PFSK-1 (cell line): ENCODE results near the gene PEG3.

Experiments
- POLR2AphosphoS5 ChIP-seq: IDR thresholded peaks from 2 replicates; pipeline ENCODE4 v1.6.1; 2012; ENCODE audit warnings: low read depth, mild to moderate bottlenecking, control low read depth, low read length, moderate library complexity
- SIN3A ChIP-seq: IDR thresholded peaks from 2 replicates; pipeline ENCODE4 v1.6.1; 2012; ENCODE audit warnings: mild to moderate bottlenecking, low read length, moderate library complexity, borderline replicate concordance; ENCODE audit not compliant: insufficient read depth
- TAF1 ChIP-seq: IDR thresholded peaks from 2 replicates; pipeline ENCODE4 v1.6.1; 2012; ENCODE audit warnings: low read length, control low read depth, borderline replicate concordance; ENCODE audit not compliant: insufficient read depth
- TF ChIP-seq, protein P1 (sequence below), 2 experiments: IDR thresholded peaks; 2 replicates each; pipeline versions ENCODE4 v1.6.1 to v1.8.0; 2011 to 2012; ENCODE audit warnings: low read depth in 2 of 2, low read length in 2 of 2, control low read depth in 1 of 2, inconsistent platforms in 1 of 2, mild to moderate bottlenecking in 1 of 2, moderate library complexity in 1 of 2; ENCODE audit not compliant: insufficient read depth in 1 of 2

DNA sequence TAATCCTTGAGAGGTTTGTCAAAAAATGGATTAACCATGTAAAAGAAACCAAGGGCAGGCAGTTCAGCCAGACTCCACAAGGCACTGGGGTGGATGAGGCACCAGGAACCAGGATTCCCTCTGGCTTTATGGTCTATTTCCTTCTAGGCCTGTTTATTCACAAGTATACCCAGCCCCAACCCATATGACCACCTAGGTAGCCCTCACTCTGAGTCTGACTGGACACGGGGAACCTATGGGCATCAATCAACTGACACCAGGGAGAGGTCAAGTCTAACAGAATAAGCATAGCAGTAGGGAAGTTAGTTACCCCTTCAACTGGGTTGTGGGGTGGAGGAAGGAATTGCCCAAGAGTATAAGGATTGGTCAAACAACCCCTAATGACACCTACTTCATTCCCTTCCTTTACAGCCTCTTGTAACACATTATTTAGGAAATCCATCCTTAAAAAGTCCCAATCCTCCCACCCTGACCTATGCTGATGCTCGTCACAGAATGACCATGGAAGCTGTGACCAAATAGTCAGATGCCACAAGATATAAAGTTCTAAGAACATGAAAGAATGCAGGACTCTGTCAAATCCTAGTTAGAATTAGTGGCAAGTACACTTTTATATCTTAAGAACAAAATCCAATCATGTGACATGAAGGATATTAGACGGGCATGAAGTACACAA, 31.7 kb downstream of the PEG3 start:
- no peak for TF ChIP-seq POLR2AphosphoS5
- TF ChIP-seq, protein P1, sequence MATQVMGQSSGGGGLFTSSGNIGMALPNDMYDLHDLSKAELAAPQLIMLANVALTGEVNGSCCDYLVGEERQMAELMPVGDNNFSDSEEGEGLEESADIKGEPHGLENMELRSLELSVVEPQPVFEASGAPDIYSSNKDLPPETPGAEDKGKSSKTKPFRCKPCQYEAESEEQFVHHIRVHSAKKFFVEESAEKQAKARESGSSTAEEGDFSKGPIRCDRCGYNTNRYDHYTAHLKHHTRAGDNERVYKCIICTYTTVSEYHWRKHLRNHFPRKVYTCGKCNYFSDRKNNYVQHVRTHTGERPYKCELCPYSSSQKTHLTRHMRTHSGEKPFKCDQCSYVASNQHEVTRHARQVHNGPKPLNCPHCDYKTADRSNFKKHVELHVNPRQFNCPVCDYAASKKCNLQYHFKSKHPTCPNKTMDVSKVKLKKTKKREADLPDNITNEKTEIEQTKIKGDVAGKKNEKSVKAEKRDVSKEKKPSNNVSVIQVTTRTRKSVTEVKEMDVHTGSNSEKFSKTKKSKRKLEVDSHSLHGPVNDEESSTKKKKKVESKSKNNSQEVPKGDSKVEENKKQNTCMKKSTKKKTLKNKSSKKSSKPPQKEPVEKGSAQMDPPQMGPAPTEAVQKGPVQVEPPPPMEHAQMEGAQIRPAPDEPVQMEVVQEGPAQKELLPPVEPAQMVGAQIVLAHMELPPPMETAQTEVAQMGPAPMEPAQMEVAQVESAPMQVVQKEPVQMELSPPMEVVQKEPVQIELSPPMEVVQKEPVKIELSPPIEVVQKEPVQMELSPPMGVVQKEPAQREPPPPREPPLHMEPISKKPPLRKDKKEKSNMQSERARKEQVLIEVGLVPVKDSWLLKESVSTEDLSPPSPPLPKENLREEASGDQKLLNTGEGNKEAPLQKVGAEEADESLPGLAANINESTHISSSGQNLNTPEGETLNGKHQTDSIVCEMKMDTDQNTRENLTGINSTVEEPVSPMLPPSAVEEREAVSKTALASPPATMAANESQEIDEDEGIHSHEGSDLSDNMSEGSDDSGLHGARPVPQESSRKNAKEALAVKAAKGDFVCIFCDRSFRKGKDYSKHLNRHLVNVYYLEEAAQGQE (IDR thresholded peaks at IDR 0.05; ENCODE audit: insufficient read depth in 1 of 2, low read depth in 2 of 2, low read length in 2 of 2) = no peak
- no peak for TF ChIP-seq TAF1
- TF ChIP-seq SIN3A = no peak
